ENCODE data around the gene MXD1.

MXD1 gene

GRCh38 chr2:69955029-69955428, 40.1 kb downstream of the MXD1 start:
- no peak for DNase-seq

- no peak for DNase-seq
Observed at GRCh38 chr2:69956475-69956979, 41.6 kb downstream of the MXD1 start.

- no peak for DNase-seq
Observed at GRCh38 chr2:69957965-69958364, 43.1 kb downstream of the MXD1 start.

GRCh38 chr2:69958480-69958879, 43.6 kb downstream of the MXD1 start:
- DNase-seq, result no peak

- no peak for DNase-seq
Observed at GRCh38 chr2:69959425-69959824, 44.5 kb downstream of the MXD1 start.

GRCh38 chr2:69960821-69961220, 45.9 kb downstream of the MXD1 start:
- DNase-seq, result no peak

GRCh38 chr2:69961496-69961895, 46.6 kb downstream of the MXD1 start, which contains the start of gene ASPRV1:
Gene ASPRV1 (minus strand): TSS chr2:69961631. CDS start chr2:69961436, 195 bp downstream.
- DNase-seq, result no peak

- no peak for DNase-seq
Observed at GRCh38 chr2:69962986-69963730, 48.2 kb downstream of the MXD1 start.

- no peak for DNase-seq
Observed at GRCh38 chr2:69964353-69964841, 49.5 kb downstream of the MXD1 start.

- DNase-seq, result no peak
Observed at GRCh38 chr2:69965756-69966445, 51.0 kb downstream of the MXD1 start.

- no peak for DNase-seq
Observed at GRCh38 chr2:69966496-69966895, 51.6 kb downstream of the MXD1 start.

- no peak for DNase-seq
Observed at GRCh38 chr2:69968609-69969008, 53.7 kb downstream of the MXD1 start.

- DNase-seq, result no peak
Observed at GRCh38 chr2:69969126-69969983, 54.4 kb downstream of the MXD1 start.

GRCh38 chr2:69969991-69970390, 55.1 kb downstream of the MXD1 start:
- DNase-seq, result no peak

- no peak for DNase-seq
Observed at GRCh38 chr2:69972822-69973221, 57.9 kb downstream of the MXD1 start.

GRCh38 chr2:69973335-69973735, 58.4 kb downstream of the MXD1 start:
- DNase-seq, result no peak

GRCh38 chr2:69975136-69975852, 60.4 kb downstream of the MXD1 start:
- no peak for DNase-seq

GRCh38 chr2:69975853-69976462, 61.0 kb downstream of the MXD1 start:
- DNase-seq, result no peak

GRCh38 chr2:69977186-69977585, 62.3 kb downstream of the MXD1 start:
- DNase-seq, result no peak

- no peak for DNase-seq
Observed at GRCh38 chr2:69977906-69978482, 63.1 kb downstream of the MXD1 start.
